Ascending aorta (tissue), 2 donors: Measurements from ENCODE around the gene RARS2. TPM values are rescaled to one million over a fixed set of nuclear protein-coding genes. Genes with fewer than 3 reads are reported as not detected.
A peak's percentile ranks its signal among the peaks of the same experiment; 100 is the strongest.

ENCODE experiments used
- DNase-seq, 2 donors: peaks; one replicate each; pipeline ENCODE4 v3.0.0-alpha.2; 2019; ENCODE audit warnings: low spot score in 2 of 2
- H3K27ac ChIP-seq, 2 donors: fragments of 200-600 bp; sonication (generic); one replicate each; pipeline ENCODE4 v1.5.1; 2016 to 2017; ENCODE audit warnings: mild to moderate bottlenecking in 1 of 2
- H3K27me3 ChIP-seq: fragments of 200-600 bp; sonication (generic); one replicate; pipeline ENCODE4 v1.5.1; 2017
- H3K36me3 ChIP-seq, 2 donors: fragments of 200-600 bp; sonication (generic); one replicate each; pipeline ENCODE4 v1.5.1; 2016
- H3K4me1 ChIP-seq, 2 donors: fragments of 200-600 bp; sonication (generic); one replicate each; pipeline ENCODE4 v1.5.1; 2016 to 2017; ENCODE audit warnings: mild to moderate bottlenecking in 1 of 2
- H3K4me3 ChIP-seq, 2 donors: fragments of 200-600 bp; sonication (generic); one replicate each; pipeline ENCODE4 v1.5.1; 2016 to 2017; ENCODE audit warnings: mild to moderate bottlenecking in 1 of 2
- H3K9me3 ChIP-seq, 2 donors: fragments of 200-600 bp; sonication (generic); one replicate each; pipeline ENCODE4 v1.5.1; 2016
- intact Hi-C: fragments of 100-400 bp; cut with DNase I; formaldehyde crosslinking; loops from one replicate; pipeline ENCODE4 v1.15.1; 2023
- total RNA-seq: library from RNA; depleted of rRNA; stranded (reverse); fragments of >200 nt; gene quantifications from one replicate; pipeline ENCODE4 v1.1.0, GENCODE V29; 2016
- TF ChIP-seq, protein P1 (sequence below), 3 experiments: fragments of 200-600 bp in 2 of 3; fragments of 450-650 bp in 1 of 3; sonication (generic) in 2 of 3; IDR thresholded peaks; one replicate each; pipeline ENCODE4 v1.5.1; 2016 to 2019; ENCODE audit warnings: antibody characterized with exemption in 3 of 3, mild to moderate bottlenecking in 1 of 3, moderate library complexity in 1 of 3

RARS2 gene
- total RNA-seq = 1.7 TPM

DNA sequence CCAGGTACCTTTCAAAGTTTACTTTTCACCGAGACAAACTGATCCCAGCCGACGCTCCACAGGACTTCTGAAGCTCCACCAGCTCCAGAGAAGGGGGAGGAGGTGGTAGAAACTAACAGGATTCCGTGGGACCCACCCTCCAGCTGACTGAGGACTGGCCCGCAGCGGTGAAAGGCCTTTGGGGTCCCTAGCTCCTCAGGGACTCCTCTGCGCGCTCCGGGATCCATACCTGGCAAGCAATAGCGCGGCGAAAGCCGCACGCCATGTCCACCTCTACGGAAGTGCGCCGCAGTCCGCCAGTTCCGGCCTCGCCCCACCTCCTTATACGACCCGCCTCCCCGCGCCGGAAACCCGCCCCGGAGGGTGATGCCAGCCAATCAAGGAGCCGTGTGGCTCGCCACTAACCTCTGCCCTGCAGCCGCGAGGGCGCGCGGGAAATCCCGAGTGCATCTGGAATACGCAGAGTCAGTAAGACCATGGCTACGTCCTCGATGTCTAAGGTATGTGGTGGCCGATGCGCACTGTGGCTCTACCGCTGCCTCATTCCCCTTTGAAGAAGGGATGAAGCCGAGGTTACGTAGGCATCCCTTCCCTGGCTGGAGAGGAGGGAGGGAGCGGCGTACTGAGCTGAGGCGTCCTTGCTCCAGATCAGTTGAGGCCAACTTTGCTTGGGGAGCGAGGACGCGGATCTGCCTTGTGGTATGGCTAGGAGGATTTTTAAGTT lies at the start of gene RARS2, which contains the start of gene ORC3:
Gene RARS2, minus strand, starts transcription at position 295 of the 724 bp plus-strand sequence. Its CDS starts 30 bp downstream, at position 265.
Gene ORC3, plus strand, starts transcription at position 443 of the 724 bp plus-strand sequence. Its CDS starts 34 bp downstream, at position 477.
- H3K9me3 ChIP-seq = no peaks in the 10 kb centered on the region
- peak within 1 kb of the TSS; percentile 72 to 85 for H3K27ac ChIP-seq
- intact Hi-C loops = loop anchor here (1.0 to 10.0 kb wide), 5 partner anchors 71 to 435 kb away; partner anchors contain the start of genes AKIRIN2, CFAP206, SLC35A1 and ZNF292
- peak within 1 kb of the TSS; percentile 83 to 94 for H3K4me3 ChIP-seq
- peaks cover 3 to 21% of the 10 kb centered on the region in 2 donors for H3K4me1 ChIP-seq
- peak; percentile 88 to 98 for DNase-seq
- peaks cover 0 to 9% of the 10 kb centered on the region in 2 donors for H3K36me3 ChIP-seq
- no peaks in the 10 kb centered on the region for H3K27me3 ChIP-seq
- TF ChIP-seq, protein P1, sequence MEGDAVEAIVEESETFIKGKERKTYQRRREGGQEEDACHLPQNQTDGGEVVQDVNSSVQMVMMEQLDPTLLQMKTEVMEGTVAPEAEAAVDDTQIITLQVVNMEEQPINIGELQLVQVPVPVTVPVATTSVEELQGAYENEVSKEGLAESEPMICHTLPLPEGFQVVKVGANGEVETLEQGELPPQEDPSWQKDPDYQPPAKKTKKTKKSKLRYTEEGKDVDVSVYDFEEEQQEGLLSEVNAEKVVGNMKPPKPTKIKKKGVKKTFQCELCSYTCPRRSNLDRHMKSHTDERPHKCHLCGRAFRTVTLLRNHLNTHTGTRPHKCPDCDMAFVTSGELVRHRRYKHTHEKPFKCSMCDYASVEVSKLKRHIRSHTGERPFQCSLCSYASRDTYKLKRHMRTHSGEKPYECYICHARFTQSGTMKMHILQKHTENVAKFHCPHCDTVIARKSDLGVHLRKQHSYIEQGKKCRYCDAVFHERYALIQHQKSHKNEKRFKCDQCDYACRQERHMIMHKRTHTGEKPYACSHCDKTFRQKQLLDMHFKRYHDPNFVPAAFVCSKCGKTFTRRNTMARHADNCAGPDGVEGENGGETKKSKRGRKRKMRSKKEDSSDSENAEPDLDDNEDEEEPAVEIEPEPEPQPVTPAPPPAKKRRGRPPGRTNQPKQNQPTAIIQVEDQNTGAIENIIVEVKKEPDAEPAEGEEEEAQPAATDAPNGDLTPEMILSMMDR (IDR thresholded peaks at IDR 0.05) = no peak

DNA sequence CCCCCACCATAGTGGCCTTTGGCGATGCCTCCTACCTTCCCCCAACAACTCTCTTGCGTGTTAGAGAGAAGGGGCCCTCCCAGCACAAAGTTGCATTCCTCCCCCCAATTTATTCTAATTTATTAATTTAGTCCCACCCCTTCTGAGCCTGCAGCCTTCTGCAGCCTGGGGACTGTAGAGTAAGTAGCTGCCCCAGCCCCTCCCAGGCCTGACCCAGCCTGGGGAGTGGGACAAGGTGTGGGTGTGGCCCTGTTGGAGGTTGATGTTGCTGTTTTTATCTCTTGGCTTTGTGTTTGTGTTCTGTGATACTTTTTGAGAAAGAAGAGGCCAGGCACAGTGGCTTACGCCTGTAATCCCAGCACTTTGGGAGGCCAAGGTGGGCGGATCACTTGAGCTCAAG lies 49.6 kb upstream of the RARS2 start:
- Histone ChIP-seq H3K4me3 (no peak overlapping the region), H3K27me3 (no peaks in the 10 kb centered on the region), H3K9me3 (no peaks in the 10 kb centered on the region), H3K4me1 (no peaks in the 10 kb centered on the region), H3K27ac (no peak overlapping the region), H3K36me3 (peaks cover 0 to 20% of the 10 kb centered on the region in 2 donors)
- intact Hi-C loops = no loop called here
- TF ChIP-seq, protein P1 (IDR thresholded peaks at IDR 0.05) = no peak
- DNase-seq = no peak

GRCh38 chr6:87637106-87637505 lies 47.3 kb upstream of the RARS2 start:
- TF ChIP-seq, protein P1 (IDR thresholded peaks at IDR 0.05) = no peak
- intact Hi-C loops = no loop called here
- H3K27ac ChIP-seq = no peak overlapping the region
- no peaks in the 10 kb centered on the region for H3K9me3 ChIP-seq
- DNase-seq = no peak
- H3K27me3 ChIP-seq = no peaks in the 10 kb centered on the region
- peaks cover 5 to 20% of the 10 kb centered on the region in 2 donors for H3K36me3 ChIP-seq
- H3K4me1 ChIP-seq = no peaks in the 10 kb centered on the region
- no peak overlapping the region for H3K4me3 ChIP-seq

DNA sequence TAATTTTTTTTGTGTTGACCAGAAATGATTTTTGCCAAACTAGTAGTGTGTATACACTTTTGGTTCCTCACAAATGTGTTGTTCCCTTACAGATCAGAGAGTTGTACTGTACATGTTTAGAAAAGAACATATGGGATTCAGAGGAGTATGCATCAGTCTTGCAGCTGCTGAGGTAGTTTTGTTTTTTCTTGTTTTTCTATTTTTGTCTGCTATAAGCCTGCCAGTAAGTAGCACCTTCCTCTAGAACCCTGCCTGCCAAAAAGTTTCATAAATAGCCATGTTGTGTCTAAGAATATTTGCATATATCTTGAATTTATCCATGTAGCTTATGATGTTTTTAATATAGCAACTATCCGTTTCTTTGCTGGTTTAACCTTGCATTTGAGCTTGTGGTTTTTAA lies 46.5 kb upstream of the RARS2 start:
- no peaks in the 10 kb centered on the region for H3K4me1 ChIP-seq
- no peak overlapping the region for H3K4me3 ChIP-seq
- DNase-seq = no peak
- H3K27ac ChIP-seq = no peak overlapping the region
- no peaks in the 10 kb centered on the region for H3K9me3 ChIP-seq
- intact Hi-C loops = no loop called here
- TF ChIP-seq, protein P1 (IDR thresholded peaks at IDR 0.05) = no peak
- H3K36me3 ChIP-seq = peaks cover 5 to 20% of the 10 kb centered on the region in 2 donors
- no peaks in the 10 kb centered on the region for H3K27me3 ChIP-seq

DNA sequence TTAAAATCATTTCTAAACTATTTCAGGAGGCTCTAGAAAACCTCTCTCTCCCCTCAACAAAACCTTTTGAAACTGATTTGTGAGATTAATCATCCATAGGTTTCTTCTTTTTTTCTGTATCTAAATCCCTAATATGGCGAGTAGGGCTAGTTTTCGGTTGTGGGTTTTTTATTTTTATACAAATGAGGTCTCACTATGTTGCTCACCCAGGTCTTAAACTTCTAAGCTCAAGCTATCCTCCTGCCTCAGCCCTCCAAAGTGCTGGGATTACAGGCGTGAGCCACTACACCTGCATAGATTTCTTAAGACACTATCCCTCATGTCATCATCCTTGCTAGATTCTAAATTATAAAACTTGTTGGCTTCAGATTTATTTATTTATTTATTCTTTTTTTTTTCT lies 44.1 kb upstream of the RARS2 start:
- Histone ChIP-seq H3K36me3 (peaks cover 5 to 32% of the 10 kb centered on the region in 2 donors), H3K4me1 (no peaks in the 10 kb centered on the region), H3K27me3 (no peaks in the 10 kb centered on the region), H3K4me3 (no peak overlapping the region), H3K9me3 (no peaks in the 10 kb centered on the region), H3K27ac (no peak overlapping the region)
- DNase-seq = no peak
- intact Hi-C loops = no loop called here
- TF ChIP-seq, protein P1 (IDR thresholded peaks at IDR 0.05) = no peak
